GM21737 (cell line): Measurements from ENCODE around the gene AHRR.
"Not testable (repeated sequence)": the region's sequence is repeated elsewhere in the genome, so short reads cannot be mapped to it uniquely, and the experiment has no call there.

Source experiments
- ATAC-seq: cut with Tn5 transposase; IDR thresholded peaks from one replicate; pipeline ENCODE4 v1.9.1; 2021; ENCODE audit warnings: mild to moderate bottlenecking, moderate library complexity; ENCODE audit not compliant: unreplicated experiment

Gene AHRR

GRCh38 chr5:481347-481746 is 159.8 kb downstream of the AHRR start:
- ATAC-seq: no peak

GRCh38 chr5:482021-482420 is 160.5 kb downstream of the AHRR start:
- no peak for ATAC-seq

- ATAC-seq: no peak
Measured at GRCh38 chr5:482506-482905, 161.0 kb downstream of the AHRR start.

GRCh38 chr5:483011-483410 is 161.5 kb downstream of the AHRR start:
- ATAC-seq: no peak

GRCh38 chr5:483434-484140 is 162.1 kb downstream of the AHRR start:
- ATAC-seq: no peak

- ATAC-seq: no peak
Measured at GRCh38 chr5:484556-484955, 163.0 kb downstream of the AHRR start.

GRCh38 chr5:485113-485945 is 163.8 kb downstream of the AHRR start:
- no peak for ATAC-seq

- no peak for ATAC-seq
Measured at GRCh38 chr5:485946-486491, 164.5 kb downstream of the AHRR start.

- ATAC-seq: not testable (repeated sequence)
Measured at GRCh38 chr5:486597-486996, 165.1 kb downstream of the AHRR start.
